Activated CD4-positive, alpha-beta T cell treated with anti-CD3 and anti-CD28 coated beads, Interleukin-2, amount 10 ng/mL, durations not matched to agents 24 days and 14 days (primary cell): ENCODE results near the gene MAN1A1. TPM values are rescaled to one million over a fixed set of nuclear protein-coding genes. Genes with fewer than 3 reads are reported as not detected.
"Not testable (repeated sequence)": the region's sequence is repeated elsewhere in the genome, so short reads cannot be mapped to it uniquely, and the experiment has no call there.

Source experiments
- DNase-seq: peaks from one replicate; pipeline ENCODE4 v3.0.0; 2022
- H3K27ac Mint-ChIP-seq: one replicate; pipeline ENCODE4 v1.8.0; 2022; ENCODE audit warnings: mild to moderate bottlenecking, mixed read lengths
- H3K27me3 Mint-ChIP-seq: one replicate; pipeline ENCODE4 v1.8.0; 2022; ENCODE audit warnings: mixed read lengths
- H3K36me3 Mint-ChIP-seq: one replicate; pipeline ENCODE4 v1.8.0; 2022; ENCODE audit warnings: low read depth, mild to moderate bottlenecking, mixed read lengths
- H3K4me1 Mint-ChIP-seq: one replicate; pipeline ENCODE4 v1.8.0; 2021; ENCODE audit warnings: mixed read lengths
- H3K4me3 Mint-ChIP-seq: one replicate; pipeline ENCODE4 v1.8.0; 2022; ENCODE audit warnings: mild to moderate bottlenecking, moderate library complexity, mixed read lengths
- H3K9me3 Mint-ChIP-seq: one replicate; pipeline ENCODE4 v1.8.0; 2021; ENCODE audit warnings: mixed read lengths
- intact Hi-C: fragments of 100-400 bp; cut with micrococcal nuclease; formaldehyde crosslinking; loops from one replicate; pipeline ENCODE4 v1.15.1; 2023
- total RNA-seq: library from RNA; stranded (reverse); gene quantifications from 2 replicates; pipeline ENCODE4 v1.2.3, GENCODE V29; 2022

The MAN1A1 gene
- total RNA-seq, 1 donor from 2014 or later: 43.7 TPM

- DNase-seq: no peak
- H3K36me3 Mint-ChIP-seq: no peaks in the 10 kb centered on the region
- intact Hi-C loops: loop anchor here (5.0 kb wide), 1 partner anchor 34 kb away; no protein-coding TSS in a partner anchor
- H3K4me3 Mint-ChIP-seq: no peak overlapping the region
- H3K27me3 Mint-ChIP-seq: peaks cover 14% of the 10 kb centered on the region
- H3K4me1 Mint-ChIP-seq: no peaks in the 10 kb centered on the region
- H3K27ac Mint-ChIP-seq: no peak overlapping the region
- H3K9me3 Mint-ChIP-seq: no peaks in the 10 kb centered on the region
Observed at GRCh38 chr6:119171088-119171841, 178.3 kb downstream of the MAN1A1 start.

- H3K27me3 Mint-ChIP-seq: peaks cover 19% of the 10 kb centered on the region
Observed at GRCh38 chr6:119170447-119171087, 179.0 kb downstream of the MAN1A1 start.

GRCh38 chr6:119170103-119170446 lies 179.5 kb downstream of the MAN1A1 start:
- H3K4me1 Mint-ChIP-seq: no peaks in the 10 kb centered on the region
- no peaks in the 10 kb centered on the region for H3K9me3 Mint-ChIP-seq
- intact Hi-C loops: loop anchor here (5.0 kb wide), 1 partner anchor 33 kb away; no protein-coding TSS in a partner anchor
- no peaks in the 10 kb centered on the region for H3K36me3 Mint-ChIP-seq
- H3K27ac Mint-ChIP-seq: no peak overlapping the region
- no peak for DNase-seq
- H3K4me3 Mint-ChIP-seq: no peak overlapping the region
- H3K27me3 Mint-ChIP-seq: peaks cover 23% of the 10 kb centered on the region

More at GRCh38 chr6:119170447-119171087, 179.0 kb downstream of the MAN1A1 start:
- no peak for DNase-seq
- no peaks in the 10 kb centered on the region for H3K36me3 Mint-ChIP-seq
- no peaks in the 10 kb centered on the region for H3K9me3 Mint-ChIP-seq
- intact Hi-C loops: loop anchor here (5.0 kb wide), 1 partner anchor 33 kb away; no protein-coding TSS in a partner anchor
- no peaks in the 10 kb centered on the region for H3K4me1 Mint-ChIP-seq
- H3K4me3 Mint-ChIP-seq: no peak overlapping the region
- H3K27ac Mint-ChIP-seq: no peak overlapping the region

- H3K27me3 Mint-ChIP-seq: peaks cover 27% of the 10 kb centered on the region
- H3K27ac Mint-ChIP-seq, H3K4me1 Mint-ChIP-seq, H3K9me3 Mint-ChIP-seq, H3K36me3 Mint-ChIP-seq, intact Hi-C loops, DNase-seq, H3K4me3 Mint-ChIP-seq: not testable (repeated sequence)
Observed at GRCh38 chr6:119169355-119169754, 180.2 kb downstream of the MAN1A1 start.

GRCh38 chr6:119166024-119166784 lies 183.4 kb downstream of the MAN1A1 start:
- Mint-ChIP-seq H3K9me3 (no peaks in the 10 kb centered on the region), H3K4me3 (no peak overlapping the region), H3K27ac (no peak overlapping the region), H3K36me3 (no peaks in the 10 kb centered on the region), H3K4me1 (no peaks in the 10 kb centered on the region), H3K27me3 (peaks cover 33% of the 10 kb centered on the region)
- DNase-seq: no peak
- intact Hi-C loops: no loop called here

GRCh38 chr6:119163006-119163405 lies 186.6 kb downstream of the MAN1A1 start:
- H3K9me3 Mint-ChIP-seq: no peaks in the 10 kb centered on the region
- H3K4me3 Mint-ChIP-seq: no peak overlapping the region
- H3K27ac Mint-ChIP-seq: no peak overlapping the region
- no peak for DNase-seq
- H3K36me3 Mint-ChIP-seq: no peaks in the 10 kb centered on the region
- no peaks in the 10 kb centered on the region for H3K4me1 Mint-ChIP-seq
- intact Hi-C loops: no loop called here
- H3K27me3 Mint-ChIP-seq: peaks cover 48% of the 10 kb centered on the region

- Mint-ChIP-seq H3K27ac (no peak overlapping the region), H3K4me3 (no peak overlapping the region), H3K9me3 (no peaks in the 10 kb centered on the region), H3K27me3 (peaks cover 43% of the 10 kb centered on the region), H3K36me3 (no peaks in the 10 kb centered on the region), H3K4me1 (no peaks in the 10 kb centered on the region)
- intact Hi-C loops: no loop called here
- DNase-seq: no peak
Observed at GRCh38 chr6:119162134-119162775, 187.3 kb downstream of the MAN1A1 start.

- no peak overlapping the region for H3K27ac Mint-ChIP-seq
- DNase-seq: no peak
- no peak overlapping the region for H3K4me3 Mint-ChIP-seq
- no peaks in the 10 kb centered on the region for H3K4me1 Mint-ChIP-seq
- intact Hi-C loops: no loop called here
- no peaks in the 10 kb centered on the region for H3K9me3 Mint-ChIP-seq
- no peaks in the 10 kb centered on the region for H3K36me3 Mint-ChIP-seq
- H3K27me3 Mint-ChIP-seq: peaks cover 38% of the 10 kb centered on the region
Observed at GRCh38 chr6:119161438-119161837, 188.1 kb downstream of the MAN1A1 start.

- Mint-ChIP-seq H3K4me3 (no peak overlapping the region), H3K36me3 (no peaks in the 10 kb centered on the region), H3K4me1 (no peaks in the 10 kb centered on the region), H3K27me3 (peaks cover 34% of the 10 kb centered on the region), H3K27ac (no peak overlapping the region), H3K9me3 (no peaks in the 10 kb centered on the region)
- DNase-seq: peak; percentile 46
- intact Hi-C loops: no loop called here
Observed at GRCh38 chr6:119160911-119161310, 188.7 kb downstream of the MAN1A1 start.

GRCh38 chr6:119158057-119158848 lies 191.3 kb downstream of the MAN1A1 start:
- intact Hi-C loops: no loop called here

GRCh38 chr6:119157506-119157815 lies 192.1 kb downstream of the MAN1A1 start:
- intact Hi-C loops: no loop called here
- Mint-ChIP-seq H3K4me1 (no peaks in the 10 kb centered on the region), H3K27ac (no peak overlapping the region), H3K27me3 (peaks cover 28% of the 10 kb centered on the region), H3K4me3 (no peak overlapping the region), H3K9me3 (no peaks in the 10 kb centered on the region), H3K36me3 (no peaks in the 10 kb centered on the region)
- DNase-seq: no peak

More at GRCh38 chr6:119158057-119158848, 191.3 kb downstream of the MAN1A1 start:
- Mint-ChIP-seq H3K27me3 (peaks cover 30% of the 10 kb centered on the region), H3K27ac (no peak overlapping the region), H3K4me1 (no peaks in the 10 kb centered on the region), H3K4me3 (no peak overlapping the region), H3K36me3 (no peaks in the 10 kb centered on the region), H3K9me3 (no peaks in the 10 kb centered on the region)
- DNase-seq: no peak

GRCh38 chr6:119156757-119157505 lies 192.6 kb downstream of the MAN1A1 start:
- Mint-ChIP-seq H3K27me3 (peaks cover 28% of the 10 kb centered on the region), H3K36me3 (no peaks in the 10 kb centered on the region), H3K9me3 (no peaks in the 10 kb centered on the region), H3K4me3 (no peak overlapping the region), H3K4me1 (peaks cover 3% of the 10 kb centered on the region), H3K27ac (no peak overlapping the region)
- DNase-seq: no peak
- intact Hi-C loops: no loop called here

GRCh38 chr6:119156082-119156481 lies 193.5 kb downstream of the MAN1A1 start:
- H3K36me3 Mint-ChIP-seq, H3K4me1 Mint-ChIP-seq, intact Hi-C loops, DNase-seq, H3K4me3 Mint-ChIP-seq, H3K27ac Mint-ChIP-seq, H3K9me3 Mint-ChIP-seq: not testable (repeated sequence)
- peaks cover 28% of the 10 kb centered on the region for H3K27me3 Mint-ChIP-seq
